SK-MEL-5 (cell line): ENCODE measurements around the gene KRTAP12-3. TPM values are rescaled to one million over a fixed set of nuclear protein-coding genes. Genes with fewer than 3 reads are reported as not detected.
"Not testable (repeated sequence)": the region's sequence is repeated elsewhere in the genome, so short reads cannot be mapped to it uniquely, and the experiment has no call there.

Source experiments
- DNase-seq: peaks from one replicate; pipeline ENCODE4 v3.0.0-alpha.2; 2016; ENCODE audit warnings: low read depth, low spot score
- in situ Hi-C: cut with HindIII; loops from 2 replicates; pipeline ENCODE4 v1.10.0; 2016; ENCODE audit warnings: low sequenced_read_pairs, high pct_unique_total_duplicates, low pct_unique_long_range_greater_than_20kb
- total RNA-seq: library from RNA; depleted of rRNA; stranded (reverse); fragments of >200 nt; shearing (Covaris generic); gene quantifications from 2 replicates; pipeline ENCODE4 v1.2.3, GENCODE V29; 2014

Gene KRTAP12-3
- total RNA-seq, 1 experiment from 2014 or later, result not detected

DNA sequence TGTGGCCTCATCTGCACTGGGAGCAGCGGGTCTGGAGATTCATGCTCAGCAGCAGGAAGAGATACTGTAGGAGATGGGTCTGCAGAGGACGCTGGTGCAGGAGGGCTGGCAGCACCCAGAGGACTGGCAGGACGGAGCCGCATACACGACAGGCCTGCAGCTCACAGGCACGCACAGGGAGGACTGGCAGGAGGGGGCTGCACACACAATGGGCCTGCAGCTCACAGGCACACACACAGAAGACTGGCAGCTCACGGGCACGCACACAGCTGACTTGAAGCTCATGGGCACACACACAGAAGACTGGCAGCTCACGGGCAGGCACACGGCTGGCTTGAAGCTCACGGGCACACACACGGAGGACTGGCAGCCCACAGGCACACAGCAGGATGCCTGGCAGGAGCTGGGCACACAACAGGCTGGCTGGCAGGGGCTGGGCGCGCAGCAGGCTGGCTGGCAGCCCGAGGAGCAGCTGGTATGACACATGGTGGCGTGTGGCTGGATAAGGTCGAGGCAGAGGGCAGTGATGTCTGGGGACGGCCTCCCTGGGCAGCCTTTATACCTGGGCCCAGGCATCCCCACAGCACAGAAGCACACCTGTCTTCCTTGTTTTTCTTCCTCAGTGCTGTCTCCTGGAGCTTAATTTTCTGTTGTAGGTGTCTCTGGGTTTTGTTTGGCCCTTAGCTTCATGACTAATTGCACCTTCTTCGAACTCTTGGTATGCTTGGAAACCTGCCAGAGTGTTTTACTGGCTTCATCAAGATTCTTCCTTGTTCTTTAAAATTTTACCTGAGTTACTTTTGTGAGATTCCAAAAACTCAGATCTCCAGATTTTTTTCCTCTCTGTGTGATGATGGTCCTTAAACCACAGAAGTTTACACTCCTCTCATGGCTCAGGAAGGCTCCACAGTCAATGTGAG is 8.9 kb downstream of the KRTAP12-3 start, which contains the start of gene KRTAP12-2:
Gene KRTAP12-2 (minus strand): TSS at position 527 of the 920 bp plus-strand sequence. CDS start 41 bp downstream, at position 486.
- no peak for DNase-seq
- in situ Hi-C loops, result no loop called here

DNA sequence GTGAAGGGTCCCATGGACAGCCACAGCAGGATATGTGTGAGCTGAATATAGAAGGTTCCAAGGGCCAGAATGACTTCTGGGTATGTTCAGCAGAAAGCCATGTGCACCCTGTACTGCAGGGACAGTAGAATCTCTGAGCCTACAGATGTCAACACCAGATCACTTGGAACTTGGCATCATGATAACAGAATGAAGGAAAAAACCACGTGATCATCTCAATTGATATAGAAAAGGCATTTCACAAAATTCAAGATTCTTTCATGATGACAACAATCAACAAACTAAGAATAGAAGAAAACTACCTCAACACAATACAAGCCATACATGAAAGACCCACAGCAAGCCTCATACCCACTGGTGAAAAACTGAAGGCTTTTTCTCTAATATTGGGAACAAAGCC is 9.9 kb downstream of the KRTAP12-3 start:
- in situ Hi-C loops, result no loop called here
- DNase-seq, result no peak

DNA sequence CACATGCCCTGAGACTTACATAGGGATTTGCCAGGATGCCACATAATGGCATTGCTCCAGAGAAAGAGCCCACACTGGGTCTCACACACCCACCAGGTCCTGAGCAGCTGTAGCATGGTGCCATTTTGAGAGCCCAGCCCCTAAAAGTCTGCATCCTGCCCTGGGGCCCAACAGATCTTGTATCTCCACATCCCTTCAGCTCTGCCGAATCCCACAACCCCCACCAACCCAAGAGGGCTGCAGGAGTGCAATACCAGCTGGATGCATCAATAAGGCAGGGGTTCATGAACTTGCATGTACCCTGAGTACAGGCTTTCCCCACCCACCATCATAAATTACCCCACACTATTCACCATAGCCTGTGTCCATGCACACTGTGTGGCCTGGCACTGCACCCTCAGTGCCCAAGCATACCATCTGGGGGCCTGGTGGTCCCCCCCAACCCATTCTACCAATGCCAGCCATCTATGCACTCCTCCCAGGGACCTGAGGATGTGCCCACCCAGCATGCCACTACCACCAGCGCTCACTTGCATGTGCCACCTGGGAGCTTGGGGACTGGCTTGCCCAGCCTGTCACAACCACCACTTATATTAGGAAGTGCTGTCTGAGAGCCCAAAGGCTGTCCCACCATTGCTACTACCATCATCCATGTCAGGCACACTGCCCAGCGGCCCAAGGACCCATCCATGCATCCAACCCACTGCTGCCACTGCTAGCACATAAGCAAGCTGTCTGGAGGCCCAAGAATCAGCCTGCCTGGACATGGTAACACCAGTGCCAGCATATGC is 13.1 kb downstream of the KRTAP12-3 start:
- in situ Hi-C loops, result no loop called here
- no peak for DNase-seq

DNA sequence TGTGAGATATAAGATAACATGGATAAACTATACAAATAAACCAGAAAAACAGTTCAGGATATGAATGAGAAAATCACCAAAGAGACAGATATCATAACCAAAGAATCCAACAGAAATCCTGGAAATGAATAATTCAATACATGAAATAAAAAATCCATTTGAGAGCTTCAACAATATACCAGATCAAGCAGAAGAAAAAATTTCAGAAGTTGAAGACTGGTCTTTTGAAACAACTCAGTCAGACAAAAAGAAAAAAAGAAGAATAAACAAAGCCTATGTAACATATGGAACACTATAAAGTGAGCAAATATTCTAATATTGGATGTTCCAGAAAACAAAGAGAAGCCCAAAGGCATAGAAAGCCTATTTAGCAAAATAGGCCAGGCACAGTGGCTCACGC is 14.2 kb downstream of the KRTAP12-3 start:
- in situ Hi-C loops, result no loop called here
- no peak for DNase-seq

DNA sequence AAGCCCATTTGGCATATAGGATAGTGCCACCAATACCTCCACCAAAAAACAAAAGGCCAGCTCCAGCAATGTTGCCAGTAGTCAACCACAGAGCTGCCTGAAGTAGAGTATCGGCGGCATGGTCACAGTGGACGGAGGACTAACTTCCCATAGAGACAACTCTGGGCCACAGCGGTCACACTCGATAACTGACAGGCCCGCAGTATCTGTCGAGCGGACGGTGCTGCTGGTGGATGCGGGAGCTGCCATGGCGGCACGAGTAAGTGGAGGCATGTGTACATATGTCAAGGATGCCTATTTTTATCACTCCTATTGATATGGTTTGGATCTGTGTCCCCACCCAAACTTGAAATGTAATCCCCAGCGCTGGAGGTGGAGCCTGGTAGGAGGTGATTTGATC is 20.1 kb downstream of the KRTAP12-3 start:
- in situ Hi-C loops, result no loop called here
- DNase-seq, result no peak

DNA sequence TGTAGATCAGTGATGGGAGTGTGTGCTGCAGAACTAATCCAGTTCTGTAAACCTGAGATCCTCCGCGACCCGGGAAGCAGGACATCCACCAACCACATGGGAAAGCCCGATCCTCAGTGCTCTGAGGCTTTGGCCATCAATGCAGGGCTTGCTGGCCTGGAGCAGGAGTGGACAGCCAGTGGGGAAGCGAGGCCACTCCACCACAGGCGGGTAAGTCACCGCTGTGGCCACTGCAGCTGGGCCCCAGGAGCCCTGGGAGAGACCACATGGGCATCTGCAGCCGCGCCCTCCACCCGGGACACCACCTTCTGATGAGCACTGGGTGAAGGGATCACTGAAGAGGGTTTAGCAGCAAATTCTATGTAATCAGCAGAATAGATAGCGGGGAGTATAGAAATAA is 23.4 kb downstream of the KRTAP12-3 start:
- no peak for DNase-seq
- in situ Hi-C loops, result no loop called here

DNA sequence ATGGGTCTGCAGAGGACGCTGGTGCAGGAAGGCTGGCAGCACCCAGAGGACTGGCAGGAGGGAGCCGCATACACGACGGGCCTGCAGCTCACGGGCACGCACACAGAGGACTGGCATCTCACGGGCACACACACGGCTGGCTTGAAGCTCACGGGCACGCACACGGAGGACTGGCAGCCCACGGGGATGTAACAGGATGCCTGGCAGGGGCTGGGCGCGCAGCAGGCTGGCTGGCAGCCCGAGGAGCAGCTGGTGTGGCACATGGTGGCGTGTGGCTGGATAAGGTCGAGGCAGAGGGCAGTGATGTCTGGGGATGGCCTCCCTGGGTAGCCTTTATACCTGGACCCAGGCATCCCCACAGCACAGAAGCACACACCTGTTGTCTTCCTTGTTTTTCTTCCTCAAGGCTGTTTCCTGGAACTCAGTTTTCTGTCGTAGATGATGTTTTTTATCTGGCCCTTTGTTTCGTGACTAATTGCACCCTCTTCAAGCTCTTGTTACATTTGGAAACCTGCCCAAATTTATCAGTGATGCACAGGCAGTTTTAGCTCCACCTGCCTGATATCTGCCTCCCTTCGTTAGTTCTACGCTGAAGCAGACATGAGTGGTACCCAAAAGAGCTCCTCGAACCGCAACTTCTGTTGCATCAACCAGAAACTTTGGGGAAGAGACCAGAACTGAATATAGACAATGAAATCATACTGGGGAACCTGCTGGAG is 24.3 kb downstream of the KRTAP12-3 start, which contains the start of gene KRTAP12-1:
Gene KRTAP12-1 (minus strand): TSS at position 303 of the 719 bp plus-strand sequence. CDS start 40 bp downstream, at position 263.
- DNase-seq, result no peak
- in situ Hi-C loops, result no loop called here

DNA sequence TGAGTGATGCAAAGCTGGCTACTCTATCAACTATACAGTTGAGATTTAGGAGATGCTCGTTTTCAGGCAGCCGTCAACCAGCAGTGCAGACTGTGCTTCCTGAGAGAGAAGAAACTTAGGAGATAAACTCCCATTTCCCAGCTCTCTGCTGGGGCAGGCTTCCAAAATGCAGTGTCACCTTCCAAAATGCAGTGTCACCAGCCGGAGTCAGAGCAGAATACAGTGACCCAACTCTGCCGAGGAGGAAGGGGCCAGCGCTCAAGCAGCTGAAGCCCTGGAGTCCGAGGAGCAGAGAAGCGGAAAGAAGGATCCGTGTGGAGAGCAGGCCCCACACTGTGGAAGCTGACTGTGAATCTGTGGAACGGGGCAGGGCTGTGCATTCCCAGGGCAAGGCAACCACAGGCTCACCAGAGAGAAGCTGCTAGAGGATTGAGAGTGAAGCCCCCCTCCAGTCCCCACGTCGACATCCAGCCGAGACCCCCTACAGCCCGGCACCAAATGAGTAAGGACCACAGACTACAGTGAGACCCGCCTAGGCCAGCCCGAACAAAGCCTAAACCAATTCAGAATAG is 24.9 kb downstream of the KRTAP12-3 start:
- in situ Hi-C loops, result no loop called here
- DNase-seq, result no peak

DNA sequence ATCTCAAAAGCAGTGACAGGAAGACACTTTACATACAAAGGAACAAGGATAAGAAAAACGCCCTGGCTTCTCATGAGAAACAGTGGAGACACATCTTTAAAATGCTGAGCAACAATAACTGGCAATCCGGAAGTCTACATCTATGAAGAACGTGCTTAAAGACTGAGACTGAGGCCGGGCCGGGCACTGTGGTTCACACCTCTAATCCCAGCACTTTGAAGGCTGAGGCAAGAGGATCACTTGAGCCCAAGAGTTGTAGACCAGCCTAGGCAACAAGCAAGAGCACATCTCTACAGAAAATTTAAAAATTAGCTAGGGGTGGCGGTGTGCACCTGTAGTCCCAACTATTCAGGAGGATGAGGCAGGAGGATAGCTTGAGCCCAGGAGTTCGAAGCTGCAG is 26.3 kb downstream of the KRTAP12-3 start:
- in situ Hi-C loops, result no loop called here

DNA sequence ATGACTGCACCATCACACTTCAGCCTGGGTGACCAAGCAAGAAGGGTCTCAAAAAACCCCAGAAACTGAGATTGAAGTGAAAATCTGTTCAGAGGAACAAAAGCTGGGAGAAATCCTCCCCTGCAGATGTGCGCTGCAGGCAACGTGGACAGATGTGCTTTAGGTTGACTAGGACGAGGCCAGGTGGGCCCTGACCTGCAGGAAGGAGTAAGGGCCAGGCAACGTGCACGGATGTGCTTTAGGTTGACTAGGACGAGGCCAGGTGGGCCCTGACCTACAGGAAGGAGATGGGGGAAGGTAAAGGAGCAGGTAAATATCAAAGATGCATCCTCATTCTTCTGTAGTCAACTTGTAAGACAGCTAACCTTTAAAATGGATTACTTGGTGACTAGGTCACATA is 26.8 kb downstream of the KRTAP12-3 start:
- DNase-seq, result no peak
- in situ Hi-C loops, result no loop called here

More for the DNA sequence above, 26.3 kb downstream of the KRTAP12-3 start:
- no peak for DNase-seq

DNA sequence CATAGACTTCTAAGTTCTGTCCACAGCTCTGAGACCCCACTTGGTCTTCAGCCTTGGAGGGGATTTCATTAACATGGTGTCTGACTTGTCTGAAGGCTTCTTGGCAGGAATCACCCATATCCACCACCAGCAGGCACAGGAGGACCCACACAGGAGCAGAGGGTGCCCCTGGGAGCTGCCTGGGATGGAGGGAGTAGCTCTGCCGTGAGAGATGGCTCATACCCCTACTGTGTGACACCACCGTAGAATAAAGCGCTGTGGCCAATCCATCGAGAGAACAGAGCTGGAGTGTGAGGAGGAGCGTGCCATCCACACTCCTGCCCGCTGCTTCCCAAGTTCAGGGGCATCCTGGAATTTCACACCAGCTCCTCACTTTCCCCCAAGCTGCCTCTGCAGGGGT is 27.3 kb downstream of the KRTAP12-3 start:
- DNase-seq, in situ Hi-C loops: not testable (repeated sequence)

DNA sequence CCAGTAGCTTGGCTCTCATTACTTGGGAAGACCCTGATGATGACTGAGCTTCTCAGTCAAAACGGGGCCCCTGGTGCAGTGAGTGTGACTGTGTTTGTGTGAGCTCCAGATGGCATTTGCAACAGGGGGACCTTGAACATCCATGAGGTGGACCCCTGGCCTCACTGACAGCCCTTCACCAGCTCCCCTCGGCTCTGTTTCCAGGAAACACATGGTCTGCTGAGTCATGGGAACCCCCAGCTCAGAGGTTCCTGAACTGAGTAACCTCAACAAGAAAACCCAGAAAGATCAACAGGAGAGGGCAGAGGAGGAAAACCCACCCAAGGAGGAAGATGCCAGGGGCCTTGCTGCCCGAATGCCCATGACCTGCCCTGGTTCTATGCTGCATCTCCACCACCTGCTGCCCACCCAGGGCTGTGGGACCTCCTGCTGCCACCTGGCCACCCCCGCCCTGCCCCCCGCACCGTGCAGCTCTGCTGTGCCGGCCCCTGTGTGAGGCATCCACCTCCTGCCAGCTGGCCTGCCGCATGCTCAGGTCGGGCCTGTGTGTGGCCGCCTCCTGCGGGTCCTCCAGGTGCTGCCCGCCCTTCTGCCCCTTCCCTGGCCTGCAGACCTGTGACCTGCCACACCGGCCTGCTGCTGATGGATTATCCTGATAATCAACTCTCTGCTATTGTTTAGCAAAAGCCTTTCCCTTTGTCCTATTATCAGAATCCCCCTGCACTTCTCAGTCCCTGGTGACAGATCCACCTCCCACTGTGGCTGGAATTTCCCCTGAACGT is 28.5 kb downstream of the KRTAP12-3 start:
- in situ Hi-C loops, result no loop called here
- DNase-seq, result no peak

DNA sequence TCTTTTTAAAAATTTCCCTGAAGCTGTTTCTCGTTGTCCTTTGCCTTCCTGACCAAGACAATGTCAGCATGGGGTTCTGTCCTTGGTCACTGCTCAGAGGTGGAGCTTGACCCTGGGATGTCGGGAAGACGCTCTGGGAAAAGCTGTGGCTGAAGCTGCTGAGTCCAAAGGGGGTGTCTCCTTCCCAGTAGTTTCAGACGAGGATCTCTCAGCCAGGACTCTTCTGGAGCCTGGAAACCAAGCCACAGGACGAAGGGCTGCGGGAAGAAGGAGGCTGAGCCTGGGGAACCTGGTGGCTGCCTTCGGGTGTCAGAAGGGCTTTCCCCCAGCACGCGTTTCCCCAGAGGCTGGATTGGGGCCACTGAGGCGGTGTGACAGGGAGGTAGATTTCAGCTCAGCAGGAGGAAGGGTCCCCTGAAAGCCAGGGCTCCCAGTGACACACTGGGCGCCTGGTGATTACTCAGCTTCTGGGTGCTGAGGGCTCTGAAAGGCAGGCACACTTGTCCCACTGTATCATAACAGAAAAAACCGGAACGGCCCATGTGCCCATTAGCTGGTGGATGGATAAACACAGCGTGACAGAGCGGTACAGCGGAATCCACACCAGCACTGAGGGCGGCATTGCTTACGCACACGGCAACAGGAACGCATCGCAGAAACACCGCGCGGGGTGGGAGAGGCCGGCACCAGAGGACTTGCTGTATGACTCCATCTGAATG is 29.3 kb downstream of the KRTAP12-3 start:
- no peak for DNase-seq
- in situ Hi-C loops, result no loop called here

DNA sequence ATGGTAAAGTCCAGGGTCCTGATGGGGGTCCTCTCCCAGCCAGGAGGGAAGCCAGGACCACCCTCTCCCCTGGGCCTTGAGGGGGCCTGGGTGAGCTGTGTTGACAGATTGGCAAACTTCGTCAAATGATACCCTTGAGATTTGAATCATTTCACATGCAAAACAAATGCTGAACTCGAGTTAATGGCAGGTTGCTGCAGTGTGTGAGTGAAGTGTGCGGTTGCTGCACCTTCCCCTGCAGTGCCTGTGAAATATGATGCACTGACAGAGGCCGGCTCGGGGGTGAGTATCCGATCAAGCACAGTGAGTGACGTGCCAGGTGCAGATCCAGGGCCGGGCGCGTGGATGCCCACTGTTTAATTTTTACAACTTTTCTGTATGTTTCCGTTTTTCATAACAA is 29.9 kb downstream of the KRTAP12-3 start:
- no peak for DNase-seq
- in situ Hi-C loops, result no loop called here

DNA sequence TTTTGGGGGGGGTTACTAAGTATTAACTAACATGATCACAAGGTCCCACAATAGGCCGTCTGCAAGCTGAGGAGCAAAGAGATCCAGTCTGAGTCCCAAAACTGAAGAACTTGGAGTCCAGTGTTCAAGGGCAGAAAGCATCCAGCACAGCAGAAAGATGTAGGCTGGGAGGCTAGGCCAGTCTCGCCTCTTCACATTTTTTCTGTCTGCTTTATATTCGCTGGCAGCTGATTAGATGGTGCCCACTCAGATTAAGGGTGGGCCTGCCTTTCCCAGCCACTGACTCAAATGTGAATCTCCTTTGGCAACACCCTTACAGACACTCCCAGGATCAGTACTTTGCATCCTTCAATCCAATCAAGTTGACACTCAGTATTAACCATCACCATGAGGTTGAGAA is 32.0 kb downstream of the KRTAP12-3 start:
- in situ Hi-C loops, DNase-seq: not testable (repeated sequence)

DNA sequence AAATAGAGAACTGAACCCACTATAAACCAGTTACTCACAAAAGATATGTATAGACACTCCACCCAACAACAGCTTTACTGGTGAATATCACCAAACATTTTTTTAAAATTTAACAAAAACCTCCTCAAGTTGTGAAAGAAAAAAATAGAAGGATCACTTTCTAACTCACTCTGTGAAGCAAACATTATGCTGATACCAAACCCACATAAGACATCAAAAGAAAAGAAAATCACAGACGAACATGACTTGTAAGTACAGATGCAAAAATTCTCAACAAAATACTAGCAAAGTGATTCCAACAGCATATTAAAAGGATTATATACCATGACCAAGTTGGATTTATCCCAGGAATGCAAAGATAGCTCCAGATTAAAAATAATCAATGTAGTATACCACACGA is 34.0 kb downstream of the KRTAP12-3 start:
- in situ Hi-C loops, result no loop called here
- DNase-seq, result no peak
